ENCODE measurements around the gene SPPL2A. TPM values are rescaled to one million over a fixed set of nuclear protein-coding genes. Genes with fewer than 3 reads are reported as not detected.

SPPL2A gene
- total and polyA plus RNA-seq, 2 of the 13 experiments (the other 11 are each of a cell fraction or from before 2014, with no cell fraction given): 80.5 to 105 TPM

GRCh38 chr15:50686469-50687301 lies 78.8 kb downstream of the SPPL2A start, which contains the start of gene TRPM7 (continued):
- TF ChIP-seq HMGXB3 (CRISPR knock-in tag; IDR thresholded peaks at IDR 0.05; ENCODE audit: borderline replicate concordance) (no peak; the same call in 1 of the 2 replicates), KDM2A (CRISPR knock-in tag; IDR thresholded peaks at IDR 0.05; ENCODE audit: borderline replicate concordance, low read depth) (peak; percentile 75; the same call in 1 of the 2 replicates), ZNF296 (CRISPR knock-in tag; conservative IDR thresholded peaks at IDR 0.05) (no peak), ZNF33B (CRISPR knock-in tag; IDR thresholded peaks at IDR 0.05) (no peak; the same call in none of the 2 replicates), HNF1B (CRISPR knock-in tag; IDR thresholded peaks at IDR 0.05) (no peak), STAT5B (CRISPR knock-in tag; IDR thresholded peaks at IDR 0.05) (no peak), FOXO1 (CRISPR knock-in tag; IDR thresholded peaks at IDR 0.05) (peak; percentile 38; the same call in 1 of the 2 replicates), JUND (CRISPR knock-in tag; IDR thresholded peaks at IDR 0.05) (0 out of 2 replicates have a peak, but pooled peaks have one; percentile 52), SMARCE1 (IDR thresholded peaks at IDR 0.05; ENCODE audit: borderline replicate concordance) (no peak), RAD21 (CRISPR knock-in tag; IDR thresholded peaks at IDR 0.05) (no peak; the same call in 1 of the 2 replicates), IKZF5 (CRISPR knock-in tag; IDR thresholded peaks at IDR 0.05) (peak; percentile 21; the same call in 1 of the 2 replicates), ZNF432 (CRISPR knock-in tag; IDR thresholded peaks at IDR 0.05; ENCODE audit: borderline replicate concordance) (no peak), ZNF263 (CRISPR knock-in tag; IDR thresholded peaks at IDR 0.05) (peak; percentile 10; the same call in 1 of the 2 replicates), DMAP1 (CRISPR knock-in tag; IDR thresholded peaks at IDR 0.05) (peak; percentile 91), AGO1 (IDR thresholded peaks at IDR 0.05; ENCODE audit: low read depth, low read length, poor library complexity, severe bottlenecking) (peak; percentile 21), CEBPG (CRISPR knock-in tag; IDR thresholded peaks at IDR 0.05) (peak; percentile 90), PBX3 (CRISPR knock-in tag; IDR thresholded peaks at IDR 0.05; ENCODE audit: borderline replicate concordance) (no peak), CTCF (CRISPR knock-in tag; IDR thresholded peaks at IDR 0.05) (no peak; the same call in 1 of the 2 replicates)

All from HepG2 (cell line).